ENCODE measurements around the gene VAMP2. TPM values are rescaled to one million over a fixed set of nuclear protein-coding genes. Genes with fewer than 3 reads are reported as not detected.
A peak's percentile ranks its signal among the peaks of the same experiment; 100 is the strongest.

The VAMP2 gene
- total RNA-seq, 2 experiments from 2014 or later = 30.0 to 33.7 TPM

- TF ChIP-seq, protein P1, sequence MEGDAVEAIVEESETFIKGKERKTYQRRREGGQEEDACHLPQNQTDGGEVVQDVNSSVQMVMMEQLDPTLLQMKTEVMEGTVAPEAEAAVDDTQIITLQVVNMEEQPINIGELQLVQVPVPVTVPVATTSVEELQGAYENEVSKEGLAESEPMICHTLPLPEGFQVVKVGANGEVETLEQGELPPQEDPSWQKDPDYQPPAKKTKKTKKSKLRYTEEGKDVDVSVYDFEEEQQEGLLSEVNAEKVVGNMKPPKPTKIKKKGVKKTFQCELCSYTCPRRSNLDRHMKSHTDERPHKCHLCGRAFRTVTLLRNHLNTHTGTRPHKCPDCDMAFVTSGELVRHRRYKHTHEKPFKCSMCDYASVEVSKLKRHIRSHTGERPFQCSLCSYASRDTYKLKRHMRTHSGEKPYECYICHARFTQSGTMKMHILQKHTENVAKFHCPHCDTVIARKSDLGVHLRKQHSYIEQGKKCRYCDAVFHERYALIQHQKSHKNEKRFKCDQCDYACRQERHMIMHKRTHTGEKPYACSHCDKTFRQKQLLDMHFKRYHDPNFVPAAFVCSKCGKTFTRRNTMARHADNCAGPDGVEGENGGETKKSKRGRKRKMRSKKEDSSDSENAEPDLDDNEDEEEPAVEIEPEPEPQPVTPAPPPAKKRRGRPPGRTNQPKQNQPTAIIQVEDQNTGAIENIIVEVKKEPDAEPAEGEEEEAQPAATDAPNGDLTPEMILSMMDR (IDR thresholded peaks at IDR 0.05) = no peak
- H3K27me3 Mint-ChIP-seq = no peaks in the 10 kb centered on the region
- DNase-seq (no peak), ATAC-seq (no peak)
- H3K4me1 Mint-ChIP-seq (ENCODE audit: low read depth) = peaks cover 37% of the 10 kb centered on the region
- H3K4me3 Mint-ChIP-seq = no peak overlapping the region
- intact Hi-C loops (cut with micrococcal nuclease) = loop anchor here (1.0 kb wide), 1 partner anchor 11 kb away; no protein-coding TSS in a partner anchor
- no peaks in the 10 kb centered on the region for H3K9me3 Mint-ChIP-seq
- CTCF ChIA-PET = interaction anchor here (0.8 to 1.8 kb wide), 7 partner anchors 9 to 35 kb away, joined by 3 to 10 read pairs (median 4); no protein-coding TSS in a partner anchor
- peaks cover 47% of the 10 kb centered on the region for H3K36me3 Mint-ChIP-seq (ENCODE audit: low read depth)
- POLR2A ChIA-PET = interaction anchor here (0.7 to 22.8 kb wide), 7 partner anchors 8 to 27 kb away, joined by 3 to 476 read pairs (median 7); partner anchors contain the start of gene HES7
- peak overlapping the region; percentile 68 for H3K27ac Mint-ChIP-seq
Observed at GRCh38 chr17:8150194-8151119, 12.3 kb downstream of the VAMP2 start.

DNA sequence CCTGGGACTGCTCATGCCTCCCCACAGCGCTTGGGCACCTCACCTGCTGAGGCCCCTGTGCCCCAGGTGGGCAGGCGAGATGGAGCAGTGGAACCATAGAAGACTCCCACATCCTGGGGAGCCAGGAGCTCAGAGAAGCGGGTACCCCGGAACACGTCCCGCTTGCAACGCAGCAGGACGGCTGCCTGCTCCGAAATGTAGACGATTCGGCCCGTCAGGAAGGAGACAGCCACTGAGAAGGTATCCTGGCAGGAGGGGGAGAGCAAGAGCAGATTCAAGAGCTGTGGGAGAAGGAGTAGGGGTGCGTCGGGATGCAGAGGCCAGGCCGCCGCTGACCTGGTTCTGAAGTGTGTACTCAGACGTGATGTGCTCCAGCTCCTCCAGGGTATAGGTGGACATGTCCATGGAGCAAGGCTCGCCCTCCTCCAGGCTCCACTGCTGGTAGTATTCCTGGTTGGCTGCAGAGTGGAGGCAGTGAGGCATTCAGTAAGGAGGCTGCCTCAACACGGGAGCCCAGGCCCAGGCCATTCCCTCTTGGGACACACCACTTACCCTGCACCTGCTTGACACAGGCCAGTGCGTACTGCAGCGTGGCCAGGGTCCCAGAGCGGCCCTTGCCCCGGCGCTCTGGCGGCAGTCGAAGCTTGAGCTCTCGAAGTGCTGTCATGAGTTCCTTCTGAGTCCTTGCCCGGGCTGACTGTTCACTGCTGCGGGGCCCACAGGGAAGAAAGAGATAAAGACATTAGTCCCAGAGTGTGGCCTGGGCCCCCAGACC, 13.1 kb downstream of the VAMP2 start:
- CTCF ChIA-PET = interaction anchor here (0.7 to 0.8 kb wide), 2 partner anchors 10 to 23 kb away, joined by 3 read pairs; no protein-coding TSS in a partner anchor
- peaks cover 47% of the 10 kb centered on the region for H3K36me3 Mint-ChIP-seq (ENCODE audit: low read depth)
- H3K4me3 Mint-ChIP-seq = peak overlapping the region; percentile 33
- H3K4me1 Mint-ChIP-seq (ENCODE audit: low read depth) = peaks cover 28% of the 10 kb centered on the region
- TF ChIP-seq, protein P1 (IDR thresholded peaks at IDR 0.05) = no peak
- intact Hi-C loops (cut with micrococcal nuclease) = no loop called here
- no peak for DNase-seq
- no peak for ATAC-seq
- no peak overlapping the region for H3K27ac Mint-ChIP-seq
- no peaks in the 10 kb centered on the region for H3K9me3 Mint-ChIP-seq
- POLR2A ChIA-PET = interaction anchor here (1.8 to 22.8 kb wide), 4 partner anchors 7 to 22 kb away, joined by 4 to 476 read pairs (median 228); partner anchors contain the start of genes PER1 and VAMP2
- H3K27me3 Mint-ChIP-seq = no peaks in the 10 kb centered on the region

GRCh38 chr17:8148560-8148959, 14.2 kb downstream of the VAMP2 start:
- H3K9me3 Mint-ChIP-seq = no peaks in the 10 kb centered on the region
- peaks cover 55% of the 10 kb centered on the region for H3K36me3 Mint-ChIP-seq (ENCODE audit: low read depth)
- TF ChIP-seq, protein P1 (IDR thresholded peaks at IDR 0.05) = no peak
- no peak overlapping the region for H3K27ac Mint-ChIP-seq
- DNase-seq (no peak), ATAC-seq (no peak)
- POLR2A ChIA-PET = interaction anchor here (12.8 to 22.8 kb wide), 3 partner anchors 6 to 24 kb away, joined by 228 to 476 read pairs (median 228); partner anchors contain the start of genes PER1 and VAMP2
- intact Hi-C loops (cut with micrococcal nuclease) = no loop called here
- H3K4me3 Mint-ChIP-seq = no peak overlapping the region
- H3K27me3 Mint-ChIP-seq = no peaks in the 10 kb centered on the region
- peaks cover 21% of the 10 kb centered on the region for H3K4me1 Mint-ChIP-seq (ENCODE audit: low read depth)
- CTCF ChIA-PET = interaction anchor here (1.3 kb wide), 1 partner anchor 10 kb away, joined by 10 read pairs; no protein-coding TSS in a partner anchor

- no peaks in the 10 kb centered on the region for H3K27me3 Mint-ChIP-seq
- POLR2A ChIA-PET = interaction anchor here (1.0 to 22.8 kb wide), 4 partner anchors 5 to 24 kb away, joined by 3 to 476 read pairs (median 228); partner anchors contain the start of genes PER1 and VAMP2
- CTCF ChIA-PET = interaction anchor here (1.3 kb wide), 1 partner anchor 9 kb away, joined by 10 read pairs; no protein-coding TSS in a partner anchor
- intact Hi-C loops (cut with micrococcal nuclease) = no loop called here
- peaks cover 58% of the 10 kb centered on the region for H3K36me3 Mint-ChIP-seq (ENCODE audit: low read depth)
- H3K27ac Mint-ChIP-seq = no peak overlapping the region
- DNase-seq (no peak), ATAC-seq (no peak)
- H3K4me1 Mint-ChIP-seq (ENCODE audit: low read depth) = peaks cover 14% of the 10 kb centered on the region
- no peaks in the 10 kb centered on the region for H3K9me3 Mint-ChIP-seq
- no peak overlapping the region for H3K4me3 Mint-ChIP-seq
- TF ChIP-seq, protein P1 (IDR thresholded peaks at IDR 0.05) = no peak
Observed at GRCh38 chr17:8147805-8148404, 14.8 kb downstream of the VAMP2 start.

All from activated CD8-positive, alpha-beta T cell treated with anti-CD3 and anti-CD28 coated beads for 36 hours (primary cell).